HG02678 (cell line): ENCODE measurements around the gene USP26.
"Not testable (repeated sequence)": the region's sequence is repeated elsewhere in the genome, so short reads cannot be mapped to it uniquely, and the experiment has no call there.

Experiments
- ATAC-seq: cut with Tn5 transposase; IDR thresholded peaks from one replicate; pipeline ENCODE4 v1.9.1; 2021; ENCODE audit warnings: mild to moderate bottlenecking, moderate library complexity; ENCODE audit not compliant: unreplicated experiment

Gene USP26

GRCh38 chrX:133097031-133097430, at the start of gene USP26:
Gene USP26 (minus strand): TSS chrX:133097109. CDS start chrX:133028220, 68,889 bp downstream.
- no peak for ATAC-seq

- no peak for ATAC-seq
Measured at GRCh38 chrX:133134282-133134681, 37.4 kb upstream of the USP26 start.

- no peak for ATAC-seq
Measured at GRCh38 chrX:133120406-133120805, 23.5 kb upstream of the USP26 start.

GRCh38 chrX:133094098-133094731, 2.7 kb downstream of the USP26 start:
- ATAC-seq, result no peak

- no peak for ATAC-seq
Measured at GRCh38 chrX:133090236-133090809, 6.6 kb downstream of the USP26 start.

GRCh38 chrX:133089411-133089810, 7.5 kb downstream of the USP26 start:
- ATAC-seq, result no peak

GRCh38 chrX:133085785-133086184, 11.1 kb downstream of the USP26 start:
- ATAC-seq, result no peak

- ATAC-seq, result not testable (repeated sequence)
Measured at GRCh38 chrX:133085056-133085455, 11.9 kb downstream of the USP26 start.

- ATAC-seq, result no peak
Measured at GRCh38 chrX:133083899-133084298, 13.0 kb downstream of the USP26 start.

GRCh38 chrX:133081990-133082389, 14.9 kb downstream of the USP26 start:
- ATAC-seq, result no peak

- not testable (repeated sequence) for ATAC-seq
Measured at GRCh38 chrX:133077856-133078255, 19.1 kb downstream of the USP26 start.

- no peak for ATAC-seq
Measured at GRCh38 chrX:133072566-133072965, 24.3 kb downstream of the USP26 start.

- ATAC-seq, result no peak
Measured at GRCh38 chrX:133068461-133068860, 28.4 kb downstream of the USP26 start.

GRCh38 chrX:133056341-133056740, 40.6 kb downstream of the USP26 start:
- no peak for ATAC-seq

GRCh38 chrX:133054761-133055405, 42.0 kb downstream of the USP26 start:
- no peak for ATAC-seq

- ATAC-seq, result no peak
Measured at GRCh38 chrX:133053861-133054598, 42.9 kb downstream of the USP26 start.

GRCh38 chrX:133048751-133049150, 48.2 kb downstream of the USP26 start:
- ATAC-seq, result no peak

- ATAC-seq, result no peak
Measured at GRCh38 chrX:133046601-133047000, 50.3 kb downstream of the USP26 start.

- ATAC-seq, result no peak
Measured at GRCh38 chrX:133045986-133046385, 50.9 kb downstream of the USP26 start.

GRCh38 chrX:133044145-133044786, 52.6 kb downstream of the USP26 start:
- not testable (repeated sequence) for ATAC-seq

GRCh38 chrX:133042260-133042659, 54.6 kb downstream of the USP26 start:
- no peak for ATAC-seq
